OCI-M1 (cell line): ENCODE results near the gene SETD1A.
A peak's percentile ranks its signal among the peaks of the same experiment; 100 is the strongest.

ENCODE experiments used
- DNase-seq: peaks from one replicate; lab custom pipeline; 2025; lab: John Stamatoyannopoulos, UW

SETD1A gene

DNA sequence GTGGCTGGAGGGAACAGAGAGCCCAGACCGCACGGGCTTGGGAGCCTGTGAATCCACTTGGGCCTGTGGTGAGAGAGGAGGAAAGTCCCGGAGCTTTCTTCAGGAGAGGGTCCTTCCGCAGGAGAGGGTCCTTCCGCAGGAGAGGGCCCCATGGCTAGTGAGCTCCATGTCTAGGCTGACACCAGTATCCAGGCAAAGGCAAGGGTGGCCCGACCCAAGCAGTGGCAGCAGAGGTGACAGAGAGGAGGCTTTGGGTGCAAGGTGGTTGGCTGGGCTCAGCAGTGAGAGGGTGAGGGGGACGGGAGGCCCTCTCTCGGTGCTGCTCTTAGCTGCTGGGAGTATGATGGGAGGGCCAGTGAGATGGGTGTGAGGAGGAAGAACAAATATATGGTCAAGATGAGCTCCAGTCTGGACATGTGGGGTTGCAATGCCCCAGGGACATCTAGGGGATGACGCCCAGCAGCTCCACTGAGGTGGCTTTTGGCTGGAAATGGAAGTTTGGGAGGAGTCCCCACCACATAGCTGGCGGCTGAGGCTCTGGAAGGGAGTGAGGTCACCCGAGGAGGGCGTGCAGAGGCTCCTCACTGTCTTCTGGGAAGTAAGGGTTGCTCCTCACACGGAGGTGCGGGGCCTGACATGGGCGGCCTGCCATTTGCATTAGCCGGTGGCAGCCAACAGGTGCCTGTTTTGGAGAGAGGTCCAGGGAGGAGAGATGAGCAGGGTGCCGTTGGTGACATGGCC is 25.2 kb downstream of the SETD1A start:
- DNase-seq = no peak

DNA sequence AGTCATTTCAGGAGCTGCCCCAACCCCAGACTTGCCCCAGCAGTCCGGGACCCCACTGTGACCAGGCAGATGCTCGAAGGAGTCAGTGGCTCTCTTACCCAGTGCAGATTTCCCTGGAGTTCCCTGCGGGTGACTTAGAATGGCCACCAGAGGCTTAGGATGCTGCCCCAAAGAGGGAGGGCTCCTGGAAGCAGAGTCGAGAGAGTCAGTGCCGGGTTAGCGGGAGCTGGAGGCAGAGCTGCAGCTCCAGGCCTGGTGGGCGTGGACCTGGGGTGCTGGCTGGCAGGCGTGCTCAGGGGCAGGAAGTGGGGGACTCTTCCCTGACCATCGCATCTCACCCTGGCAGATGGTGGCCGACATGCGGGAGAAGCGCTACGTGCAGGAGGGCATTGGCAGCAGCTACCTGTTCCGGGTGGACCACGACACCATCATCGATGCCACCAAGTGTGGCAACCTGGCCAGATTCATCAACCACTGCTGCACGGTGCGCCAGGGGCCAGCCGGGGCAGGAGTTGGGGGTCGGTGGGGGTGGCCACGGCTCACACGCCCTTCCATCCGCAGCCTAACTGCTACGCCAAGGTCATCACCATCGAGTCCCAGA is 25.8 kb downstream of the SETD1A start:
- no peak for DNase-seq

DNA sequence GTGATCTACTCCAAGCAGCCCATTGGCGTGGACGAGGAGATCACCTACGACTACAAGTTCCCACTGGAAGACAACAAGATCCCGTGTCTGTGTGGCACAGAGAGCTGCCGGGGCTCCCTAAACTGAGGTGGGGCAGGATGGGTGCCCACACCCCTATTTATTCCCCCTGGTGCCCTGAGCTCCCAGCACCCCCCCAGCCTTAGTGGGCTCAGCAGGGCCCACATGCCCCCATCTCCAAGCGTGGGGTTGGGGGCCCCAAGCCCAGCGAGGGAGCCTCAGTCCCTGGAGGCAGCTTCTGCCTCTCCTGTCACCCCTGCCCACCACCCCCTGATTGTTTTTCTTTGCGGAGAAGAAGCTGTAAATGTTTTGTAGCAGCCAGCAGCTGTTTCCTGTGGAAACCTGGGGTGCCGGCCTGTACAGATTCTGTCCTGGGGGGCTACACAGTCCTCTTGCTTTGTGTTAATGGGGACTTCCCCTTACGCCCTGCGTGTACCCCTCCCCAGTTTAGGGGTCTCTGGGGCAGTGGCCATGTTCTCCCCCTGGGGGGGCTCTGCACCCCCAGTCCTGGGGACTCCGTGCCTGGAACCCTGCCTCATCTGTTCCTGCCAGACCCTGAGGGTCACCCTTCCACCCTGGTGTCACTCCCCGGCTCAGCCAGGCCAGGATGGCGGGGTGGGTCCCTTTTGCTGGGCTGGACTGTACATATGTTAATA is 26.5 kb downstream of the SETD1A start:
- no peak for DNase-seq

DNA sequence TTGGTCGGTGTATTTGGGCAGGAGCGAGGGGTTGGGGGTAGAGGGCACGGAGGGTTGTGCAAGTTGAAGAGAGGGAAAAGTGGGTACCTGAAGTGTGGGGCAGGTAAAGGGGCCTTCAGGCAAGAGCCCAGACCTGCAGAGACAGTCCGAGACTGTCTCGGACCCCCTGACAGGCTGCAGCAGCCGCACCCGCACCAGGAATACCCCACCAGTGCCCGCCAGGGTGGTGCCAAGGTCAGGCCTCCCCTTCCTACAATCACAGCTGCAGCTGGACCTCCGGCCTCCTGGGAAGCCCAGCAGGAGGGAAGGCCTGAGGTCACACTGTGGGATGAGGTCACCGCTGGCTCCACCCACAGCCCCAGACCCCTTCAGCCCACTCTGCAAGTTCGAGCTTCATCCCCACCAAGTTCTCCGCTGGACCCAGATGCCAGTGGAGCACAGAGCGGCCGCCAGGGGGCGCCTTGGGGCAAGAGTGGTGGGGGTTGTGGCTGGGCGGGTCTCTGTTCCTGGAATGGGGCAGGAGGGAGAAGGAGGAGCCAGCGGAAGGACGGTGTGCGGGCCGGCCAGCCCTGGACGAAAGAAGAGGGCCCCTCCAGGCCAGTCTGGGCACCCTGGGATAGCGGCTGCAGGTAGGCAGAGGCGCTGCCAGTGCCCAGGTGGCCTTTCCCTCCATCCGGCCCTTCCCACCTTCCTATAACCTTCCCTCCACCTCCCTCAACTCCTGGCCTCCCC is 27.3 kb downstream of the SETD1A start, which contains the start of gene HSD3B7:
Gene HSD3B7, plus strand, starts transcription at position 539 of the 732 bp plus-strand sequence. CDS start 452 bp downstream, outside the sequence.
- DNase-seq = peak; percentile 93

DNA sequence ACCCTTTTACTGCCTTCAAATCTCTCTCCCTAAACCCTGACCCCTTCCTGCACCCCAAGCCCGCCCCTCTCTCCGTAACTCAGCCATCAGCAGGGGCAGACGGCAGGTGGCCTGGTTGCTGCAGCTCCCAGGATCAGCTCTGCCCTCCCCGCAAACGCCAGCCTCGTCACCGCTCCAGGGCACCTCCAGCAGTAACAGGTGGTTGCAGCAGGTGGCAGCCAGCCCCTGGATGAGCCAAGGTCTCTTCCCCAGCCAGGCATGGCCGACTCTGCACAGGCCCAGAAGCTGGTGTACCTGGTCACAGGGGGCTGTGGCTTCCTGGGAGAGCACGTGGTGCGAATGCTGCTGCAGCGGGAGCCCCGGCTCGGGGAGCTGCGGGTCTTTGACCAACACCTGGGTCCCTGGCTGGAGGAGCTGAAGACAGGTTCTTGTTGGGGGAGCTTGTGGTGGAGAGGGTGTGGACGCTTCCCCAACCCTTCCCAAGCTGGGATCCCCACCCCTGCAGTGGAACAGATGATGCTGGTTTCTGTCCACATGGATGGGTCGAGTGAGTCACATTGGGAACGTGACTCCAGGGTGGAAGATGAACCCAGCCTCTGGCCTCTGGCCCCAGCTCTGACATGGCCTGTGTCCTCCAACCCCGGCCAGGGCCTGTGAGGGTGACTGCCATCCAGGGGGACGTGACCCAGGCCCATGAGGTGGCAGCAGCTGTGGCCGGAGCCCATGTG is 28.0 kb downstream of the SETD1A start:
- DNase-seq = peak; percentile 51

DNA sequence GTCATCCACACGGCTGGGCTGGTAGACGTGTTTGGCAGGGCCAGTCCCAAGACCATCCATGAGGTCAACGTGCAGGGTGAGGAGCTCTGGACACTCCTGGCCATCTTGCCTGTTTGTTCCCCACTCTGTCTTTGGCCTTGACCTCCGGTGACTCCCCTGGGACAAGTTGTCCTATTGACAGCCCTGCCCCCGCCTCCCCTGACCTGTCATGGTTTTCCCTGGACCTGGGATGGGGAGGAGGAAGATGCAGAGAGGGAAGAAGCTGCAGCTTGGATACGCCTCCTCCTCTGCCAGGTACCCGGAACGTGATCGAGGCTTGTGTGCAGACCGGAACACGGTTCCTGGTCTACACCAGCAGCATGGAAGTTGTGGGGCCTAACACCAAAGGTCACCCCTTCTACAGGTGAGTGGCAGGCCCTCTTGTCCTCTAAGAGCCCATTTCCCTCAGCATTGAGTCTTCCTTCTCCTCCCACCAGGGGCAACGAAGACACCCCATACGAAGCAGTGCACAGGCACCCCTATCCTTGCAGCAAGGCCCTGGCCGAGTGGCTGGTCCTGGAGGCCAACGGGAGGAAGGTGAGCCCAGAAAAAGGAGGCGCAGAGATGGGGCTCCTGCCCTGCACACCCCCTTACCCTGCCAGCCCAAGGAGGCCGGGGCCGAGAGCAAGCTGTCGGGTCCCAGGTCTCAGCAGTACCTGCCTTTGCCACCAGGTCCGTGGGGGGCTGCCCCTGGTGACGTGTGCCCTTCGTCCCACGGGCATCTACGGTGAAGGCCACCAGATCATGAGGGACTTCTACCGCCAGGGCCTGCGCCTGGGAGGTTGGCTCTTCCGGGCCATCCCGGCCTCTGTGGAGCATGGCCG is 28.8 kb downstream of the SETD1A start:
- DNase-seq = no peak

DNA sequence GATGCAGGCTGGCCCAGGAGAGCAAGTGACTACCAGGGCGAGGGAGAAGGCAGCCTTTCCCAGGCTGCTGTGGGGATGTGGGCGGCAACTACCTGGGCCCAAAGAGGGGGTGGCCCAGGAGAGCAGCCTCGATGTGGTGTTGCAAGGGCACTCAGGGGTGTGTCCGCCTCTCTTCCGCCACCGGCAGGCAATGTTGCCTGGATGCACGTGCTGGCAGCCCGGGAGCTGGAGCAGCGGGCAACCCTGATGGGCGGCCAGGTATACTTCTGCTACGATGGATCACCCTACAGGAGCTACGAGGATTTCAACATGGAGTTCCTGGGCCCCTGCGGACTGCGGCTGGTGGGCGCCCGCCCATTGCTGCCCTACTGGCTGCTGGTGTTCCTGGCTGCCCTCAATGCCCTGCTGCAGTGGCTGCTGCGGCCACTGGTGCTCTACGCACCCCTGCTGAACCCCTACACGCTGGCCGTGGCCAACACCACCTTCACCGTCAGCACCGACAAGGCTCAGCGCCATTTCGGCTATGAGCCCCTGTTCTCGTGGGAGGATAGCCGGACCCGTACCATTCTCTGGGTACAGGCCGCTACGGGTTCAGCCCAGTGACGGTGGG is 30.1 kb downstream of the SETD1A start:
- DNase-seq = no peak

DNA sequence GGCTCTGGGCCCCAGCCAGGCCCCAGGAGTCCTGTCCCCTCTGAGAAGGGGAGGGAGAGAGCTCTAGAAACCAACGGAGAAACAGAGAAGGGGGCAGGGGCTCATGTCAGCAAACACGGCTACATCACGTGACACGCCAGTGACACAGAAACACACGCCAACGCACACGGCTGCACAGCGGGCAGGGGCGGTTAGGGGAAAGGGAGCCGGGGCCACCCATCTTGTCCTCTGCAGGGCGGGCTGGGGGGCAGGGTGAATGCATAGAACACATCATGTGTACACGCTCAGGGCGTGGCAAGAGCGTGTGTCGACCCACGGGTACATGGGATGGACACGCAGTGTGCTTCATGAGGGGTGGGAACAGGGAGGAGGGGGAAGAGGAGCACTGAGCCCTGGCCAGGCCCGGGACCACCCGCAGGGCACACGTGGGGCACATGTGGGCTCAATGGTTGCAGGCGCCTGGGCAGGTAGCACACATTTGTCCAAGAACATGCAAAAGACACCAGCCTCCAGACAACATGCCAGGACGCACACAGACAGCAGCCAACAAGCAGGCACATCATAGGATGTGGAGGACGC is 32.0 kb downstream of the SETD1A start:
- DNase-seq = no peak

DNA sequence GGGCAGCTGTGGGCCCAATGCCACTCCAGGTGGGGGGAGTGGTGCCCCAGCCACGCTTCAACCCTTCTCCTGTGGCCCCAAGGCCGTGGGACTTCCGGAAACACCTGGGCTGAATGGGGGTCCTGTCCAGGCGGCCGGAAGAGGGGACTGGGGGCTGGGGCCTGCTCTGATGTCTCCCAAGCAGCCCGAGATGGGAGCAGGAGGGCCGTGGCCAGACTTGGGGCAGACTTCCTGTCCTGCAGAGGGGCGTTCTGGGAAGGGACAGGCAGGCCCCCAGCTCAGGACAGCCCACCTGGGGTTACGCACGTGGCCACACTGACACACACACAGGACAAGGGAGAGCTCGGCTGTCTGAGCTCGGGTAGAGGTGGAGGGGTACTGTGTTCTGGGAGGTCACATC is 32.6 kb downstream of the SETD1A start:
- DNase-seq = no peak

DNA sequence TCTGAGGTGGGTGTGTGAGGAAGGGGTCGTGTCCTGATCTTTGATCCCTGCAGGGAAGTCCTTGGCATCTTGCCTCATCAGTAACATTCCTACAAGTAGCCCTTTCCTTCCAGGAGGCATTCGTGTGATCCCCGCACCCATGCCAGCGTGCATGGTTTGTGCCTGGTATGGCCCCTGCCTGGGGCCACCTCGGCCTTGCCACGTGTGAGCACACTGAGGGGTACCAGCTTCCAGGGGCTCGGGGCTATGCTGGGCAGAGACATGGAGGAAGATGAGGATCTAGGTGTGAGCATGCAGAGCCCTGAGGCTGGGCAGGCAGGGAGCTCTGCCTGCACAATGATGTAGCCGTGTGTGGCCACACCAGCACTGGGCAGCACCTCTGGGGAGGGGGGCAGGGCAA is 33.5 kb downstream of the SETD1A start:
- DNase-seq = no peak

DNA sequence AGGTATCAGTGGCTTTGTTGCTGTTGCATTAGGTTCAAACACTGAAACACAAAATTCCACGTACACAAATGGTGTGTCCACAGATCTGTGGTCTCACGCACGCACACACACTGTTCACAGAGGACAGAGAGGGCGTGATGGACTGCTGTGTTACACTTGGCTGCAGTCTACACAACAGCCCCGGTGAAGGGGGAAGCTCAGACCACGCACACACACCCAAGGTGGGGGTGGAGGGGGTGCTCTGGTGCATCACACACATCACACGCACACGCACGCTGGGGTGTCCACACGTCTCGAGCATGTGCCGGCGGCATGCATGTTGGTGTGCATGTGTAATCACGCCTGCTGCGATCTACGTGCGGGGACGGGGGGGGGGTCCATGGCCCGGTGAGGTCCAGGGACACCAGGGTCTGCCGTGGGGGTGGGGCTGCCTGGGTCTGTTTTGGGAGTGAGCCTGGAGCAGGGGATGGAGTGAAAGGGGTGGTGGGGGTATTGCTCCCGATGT is 34.8 kb downstream of the SETD1A start:
- no peak for DNase-seq

DNA sequence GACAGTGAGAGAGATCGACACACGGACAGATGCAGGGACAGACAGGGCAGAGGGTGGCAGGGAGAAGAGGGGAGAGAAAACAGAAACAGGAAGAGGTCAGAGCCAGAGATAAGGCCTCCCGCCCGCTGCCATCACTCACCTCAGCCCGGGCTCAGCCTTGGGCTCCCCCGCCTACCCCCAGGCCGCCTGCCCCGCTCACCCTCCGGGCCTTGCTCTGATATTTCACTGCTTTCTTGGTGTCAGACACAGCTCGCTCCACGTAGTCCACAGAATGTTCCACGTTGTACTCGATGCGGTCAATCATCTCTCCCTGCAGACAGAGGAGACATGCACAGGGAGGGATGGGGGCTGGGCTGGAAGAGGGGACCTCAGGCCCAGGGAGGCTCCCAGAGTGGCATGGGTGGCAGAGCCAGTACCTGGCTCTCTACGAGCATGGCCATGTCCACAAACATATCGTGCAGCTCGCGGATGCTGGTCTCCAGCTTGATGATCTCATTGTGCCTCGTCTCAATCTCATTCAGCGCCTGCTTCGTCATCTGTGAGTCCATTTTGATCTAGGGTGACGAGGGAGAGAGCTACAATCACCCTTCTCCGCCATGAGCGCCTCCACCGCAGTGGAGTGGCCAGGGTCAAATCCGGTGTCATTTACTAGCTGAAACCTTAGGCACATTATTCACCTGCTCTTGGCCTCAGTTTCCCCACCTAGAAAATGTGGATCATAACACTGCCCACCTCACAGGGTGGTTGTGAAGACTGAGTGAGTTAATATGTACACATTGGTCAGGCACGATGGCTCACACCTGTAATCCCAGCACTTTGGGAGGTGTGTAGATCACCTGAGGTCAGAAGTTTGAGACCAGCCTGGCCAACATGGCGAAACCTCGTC is 35.6 kb downstream of the SETD1A start:
- peak; percentile 84 for DNase-seq

DNA sequence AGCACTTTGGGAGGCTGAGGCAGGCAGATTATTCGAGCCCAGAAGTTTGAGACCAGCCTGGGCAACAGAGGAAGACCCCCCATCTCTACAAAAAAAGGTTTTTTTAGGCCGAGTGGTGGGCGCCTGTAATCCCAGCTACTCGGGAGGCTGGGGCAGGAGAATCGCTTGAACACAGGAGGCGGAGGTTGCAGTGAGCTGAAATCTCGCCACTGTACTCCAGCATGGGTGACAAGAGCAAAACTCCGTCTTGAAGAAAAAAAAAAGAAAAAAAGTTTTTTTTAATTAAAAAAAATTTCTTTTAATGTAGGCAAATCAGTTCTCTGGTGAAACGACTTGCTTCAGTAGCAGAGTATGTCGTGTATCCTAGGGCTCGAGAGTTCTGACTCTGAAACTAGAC is 38.4 kb downstream of the SETD1A start:
- DNase-seq = no peak

DNA sequence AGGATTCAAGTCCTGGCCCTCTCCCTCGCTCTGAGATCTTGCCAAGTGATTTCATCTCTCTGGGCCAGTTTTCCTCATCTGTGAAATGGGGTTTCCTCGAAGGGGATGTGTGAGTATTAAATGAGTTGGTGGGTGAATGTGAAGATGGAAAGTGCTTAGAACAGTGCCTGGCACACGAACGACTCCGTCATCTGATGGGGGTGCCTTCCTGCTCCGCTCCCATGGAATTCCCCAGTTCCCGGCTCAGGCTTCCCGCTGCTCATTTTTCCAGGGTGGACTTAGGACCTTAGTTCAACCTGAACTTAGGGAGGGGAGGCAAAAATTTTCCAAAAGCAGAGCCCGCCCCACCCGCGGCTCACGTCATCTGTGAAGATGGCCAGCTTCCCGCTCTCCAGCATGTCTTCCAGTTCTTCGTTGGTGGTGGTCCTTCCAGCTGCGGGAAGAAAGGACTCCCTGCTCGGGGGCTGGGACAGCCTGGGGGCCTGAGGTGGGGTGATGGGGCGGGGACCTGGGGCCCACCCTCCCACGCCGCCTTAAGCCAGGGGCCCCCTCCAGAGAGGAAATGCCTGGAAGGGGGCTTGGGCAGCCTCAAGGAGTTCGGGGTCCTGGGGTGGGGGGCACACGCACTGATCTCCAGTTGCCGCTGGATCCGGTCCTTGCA is 38.9 kb downstream of the SETD1A start:
- DNase-seq = no peak

DNA sequence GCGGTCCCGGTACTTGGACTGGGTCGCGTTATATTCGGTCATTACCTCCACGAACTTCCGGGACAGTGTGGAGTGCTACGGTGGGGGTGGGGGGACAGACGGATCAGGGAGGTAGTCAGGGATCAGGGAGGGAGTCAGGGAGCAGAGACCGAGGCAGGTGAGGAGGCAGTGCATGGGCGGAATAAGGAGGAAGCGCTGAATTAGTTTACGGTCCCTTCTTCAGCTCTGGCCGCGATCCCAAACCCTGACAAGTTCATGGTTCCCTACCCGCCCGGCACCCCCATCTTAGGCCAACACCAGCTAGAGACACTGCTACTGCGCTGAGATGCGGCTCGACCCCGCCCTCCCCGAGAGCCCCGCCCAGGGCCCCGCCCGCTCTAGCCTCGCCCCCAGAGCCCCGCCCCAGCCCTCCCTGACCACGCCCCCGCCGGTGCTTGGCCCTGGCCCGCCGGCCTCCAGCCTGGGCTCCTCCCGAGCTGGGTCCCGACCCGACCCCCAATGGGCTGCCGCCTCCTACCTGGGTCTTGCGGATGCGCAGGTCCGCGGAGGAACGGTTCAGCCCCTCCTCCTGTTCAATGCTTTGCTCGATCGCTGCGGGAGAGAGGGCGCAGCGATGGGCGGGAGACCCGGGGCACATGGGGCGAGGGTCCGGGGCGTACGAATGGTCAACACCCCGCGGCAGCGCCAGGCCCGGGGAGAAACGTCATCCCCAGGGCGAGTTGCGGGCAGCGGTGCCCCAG is 39.6 kb downstream of the SETD1A start:
- DNase-seq = peak; percentile 71

DNA sequence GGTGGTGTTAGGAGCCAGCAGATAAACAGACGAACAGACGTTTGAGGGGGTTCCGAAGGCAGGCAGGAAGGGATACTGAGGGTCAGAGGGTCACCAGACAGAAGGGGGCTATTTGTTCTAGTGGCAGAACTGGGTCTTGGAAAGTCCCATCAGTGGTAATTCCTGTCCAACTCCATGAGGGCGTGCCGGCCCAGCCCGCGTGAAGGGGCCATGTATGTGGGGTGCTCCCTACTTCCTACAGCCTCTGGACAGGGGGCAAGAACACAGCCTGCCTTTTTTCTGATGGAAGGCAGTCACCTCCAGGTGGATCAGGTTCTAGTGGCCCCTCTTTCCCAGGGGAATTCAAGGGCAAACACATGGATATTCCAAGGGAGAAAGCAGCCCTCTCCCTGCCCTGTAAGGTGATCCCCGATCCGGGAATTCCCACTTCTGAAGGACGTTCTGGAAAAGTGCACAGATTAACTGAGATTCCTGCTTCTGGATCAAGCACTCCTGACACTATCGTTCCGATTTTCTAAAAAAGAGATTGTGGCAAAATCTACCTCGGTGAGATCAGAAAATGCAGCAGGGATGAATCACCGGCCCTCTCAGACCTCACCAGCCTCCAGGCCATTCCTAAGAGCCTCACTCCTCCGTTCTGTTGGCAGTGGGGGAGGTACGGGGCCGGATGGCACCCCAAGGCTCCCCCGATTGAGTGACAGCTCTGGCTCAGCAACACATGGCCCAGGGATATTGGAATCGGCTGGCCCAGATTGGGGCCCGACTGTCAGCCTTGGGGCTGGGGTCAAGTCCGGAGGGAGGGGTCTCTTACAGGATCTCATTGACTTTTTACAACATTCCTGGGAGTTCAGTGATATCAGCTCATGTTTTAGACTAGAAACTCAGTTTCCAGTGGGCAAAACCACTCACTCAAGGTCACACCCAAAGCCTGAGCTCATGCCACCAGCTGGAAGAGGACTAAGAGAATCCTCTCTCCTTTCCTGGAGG is 40.5 kb downstream of the SETD1A start:
- no peak for DNase-seq
